Natural killer cell treated with Interleukin-12 subunit alpha and Interleukin-12 subunit beta and Interleukin-15 and Interleukin-18, amount 100 ng/mL, for 72 hours (primary cell): Measurements from ENCODE around the gene PHAF1. TPM values are rescaled to one million over a fixed set of nuclear protein-coding genes. Genes with fewer than 3 reads are reported as not detected.
A peak's percentile ranks its signal among the peaks of the same experiment; 100 is the strongest.

Experiments
- ATAC-seq, 2 donors: fragments of 150-1000 bp; cut with Tn5 transposase in 1 of 2; sonication (Bioruptor Pico), chemical (Tn5 transposase) in 1 of 2; 2 replicates each; pipeline ENCODE4 v1.10.0; 2021
- DNase-seq: peaks from one replicate; pipeline ENCODE4 v3.0.0; 2022; ENCODE audit warnings: low spot score
- H3K27ac Mint-ChIP-seq, 2 donors: 1 replicate in 1 of 2; 2 replicates in 1 of 2; pipeline ENCODE4 v1.8.0; 2022; ENCODE audit warnings: mixed read lengths in 2 of 2, mild to moderate bottlenecking in 1 of 2, moderate library complexity in 1 of 2
- H3K27me3 Mint-ChIP-seq, 2 donors: 1 replicate in 1 of 2; 2 replicates in 1 of 2; pipeline ENCODE4 v1.8.0; 2022; ENCODE audit warnings: mixed read lengths in 2 of 2
- H3K36me3 Mint-ChIP-seq: one replicate; pipeline ENCODE4 v1.8.0; 2022; ENCODE audit warnings: mixed read lengths
- H3K4me1 Mint-ChIP-seq, 2 donors: 1 replicate in 1 of 2; 2 replicates in 1 of 2; pipeline ENCODE4 v1.8.0; 2022; ENCODE audit warnings: low read depth in 2 of 2, mixed read lengths in 2 of 2, mild to moderate bottlenecking in 1 of 2
- H3K4me3 Mint-ChIP-seq: one replicate; pipeline ENCODE4 v1.8.0; 2022; ENCODE audit warnings: mixed read lengths
- H3K9me3 Mint-ChIP-seq: 2 replicates; pipeline ENCODE4 v1.8.0; 2022; ENCODE audit warnings: mixed read lengths
- total RNA-seq, 2 donors: library from RNA; stranded (reverse); gene quantifications; one replicate each; pipeline ENCODE4 v1.2.3, GENCODE V29; 2022

PHAF1 gene
- total RNA-seq, 2 donors from 2014 or later: 14.3 to 26.7 TPM

DNA sequence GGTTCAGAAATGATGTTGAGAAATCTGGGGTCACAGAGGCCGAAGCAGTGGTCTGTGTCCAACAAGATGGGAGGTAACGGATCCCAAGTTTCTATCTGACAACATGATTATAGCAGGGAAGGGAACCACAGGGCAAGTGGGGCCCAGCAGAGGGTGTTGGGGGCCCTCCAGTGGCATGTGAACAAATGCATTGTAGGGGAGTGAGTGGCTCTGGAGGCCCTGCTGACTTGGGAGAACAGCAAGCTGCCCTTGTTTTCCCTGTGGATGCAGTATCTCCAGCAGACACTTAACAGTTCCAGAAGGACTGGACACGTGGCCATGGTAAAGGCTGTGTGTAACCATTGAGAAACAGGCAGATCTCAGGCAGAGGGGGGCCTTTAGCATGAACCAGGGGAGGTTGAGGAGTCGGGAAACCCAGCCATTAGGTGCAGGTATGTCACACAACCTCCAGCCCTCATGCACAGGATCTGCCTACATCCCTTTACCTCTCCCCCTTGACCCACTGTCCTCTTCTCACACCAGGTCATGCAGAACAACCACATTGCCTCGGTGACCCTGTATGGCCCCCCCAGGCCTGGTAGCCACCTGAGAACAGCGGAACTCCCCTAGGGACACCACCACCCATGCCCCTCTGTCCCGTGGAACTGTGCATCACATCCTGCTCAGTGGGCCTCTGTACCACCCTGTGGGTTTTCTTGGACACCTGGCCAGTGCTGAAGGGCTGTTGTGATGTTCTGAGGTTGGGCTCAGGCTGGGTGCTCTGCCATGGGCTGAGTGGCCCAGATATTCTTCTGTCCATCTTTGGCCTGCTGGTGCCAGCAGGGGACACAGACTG, 37.0 kb downstream of the PHAF1 start:
- H3K27me3 Mint-ChIP-seq: peaks cover 0 to 5% of the 10 kb centered on the region in 2 donors
- H3K27ac Mint-ChIP-seq: no peak overlapping the region
- H3K4me1 Mint-ChIP-seq: peaks cover 0 to 2% of the 10 kb centered on the region in 2 donors
- ATAC-seq (no peak), DNase-seq (no peak)
- H3K4me3 Mint-ChIP-seq: no peak overlapping the region
- H3K9me3 Mint-ChIP-seq: no peaks in the 10 kb centered on the region
- peaks cover 12% of the 10 kb centered on the region for H3K36me3 Mint-ChIP-seq

DNA sequence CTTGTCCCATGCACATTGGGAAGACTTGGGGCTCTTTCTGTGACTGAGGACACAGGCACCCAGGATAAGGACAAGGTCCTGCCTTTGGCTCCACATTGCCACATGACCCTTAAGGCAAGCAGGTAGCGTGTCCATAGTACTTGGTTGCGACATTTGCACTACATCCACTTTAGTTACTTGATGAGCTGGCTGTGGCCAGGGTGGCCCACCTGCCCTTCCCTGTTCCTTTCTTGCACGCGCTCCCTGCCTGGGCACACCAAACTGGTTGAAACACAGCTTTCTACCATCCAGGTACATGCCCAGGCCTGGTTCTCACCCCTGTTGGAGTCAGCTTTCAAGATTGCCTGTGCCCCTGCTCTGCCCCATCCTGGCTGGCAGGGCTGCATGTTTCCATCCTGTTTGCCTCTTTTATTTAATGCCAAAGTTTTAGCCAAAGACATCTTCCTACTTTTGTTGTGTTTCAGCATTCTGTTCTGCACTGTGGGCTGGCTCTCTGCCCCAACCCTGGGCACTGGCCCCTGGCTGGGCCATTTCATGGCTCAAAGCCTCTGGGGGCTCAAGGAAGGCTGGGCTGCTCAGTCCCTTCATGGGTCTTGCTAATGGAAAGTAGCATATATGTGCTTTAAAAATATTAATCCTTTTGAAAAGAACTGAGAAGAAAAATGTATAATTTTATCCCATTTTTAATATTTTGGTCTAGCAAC, 37.8 kb downstream of the PHAF1 start:
- no peak overlapping the region for H3K27ac Mint-ChIP-seq
- H3K4me1 Mint-ChIP-seq: peaks cover 0 to 2% of the 10 kb centered on the region in 2 donors
- no peaks in the 10 kb centered on the region for H3K9me3 Mint-ChIP-seq
- H3K27me3 Mint-ChIP-seq: peaks cover under 1 to 5% of the 10 kb centered on the region in 2 donors
- peaks cover 12% of the 10 kb centered on the region for H3K36me3 Mint-ChIP-seq
- ATAC-seq: no peak
- DNase-seq: no peak
- no peak overlapping the region for H3K4me3 Mint-ChIP-seq

DNA sequence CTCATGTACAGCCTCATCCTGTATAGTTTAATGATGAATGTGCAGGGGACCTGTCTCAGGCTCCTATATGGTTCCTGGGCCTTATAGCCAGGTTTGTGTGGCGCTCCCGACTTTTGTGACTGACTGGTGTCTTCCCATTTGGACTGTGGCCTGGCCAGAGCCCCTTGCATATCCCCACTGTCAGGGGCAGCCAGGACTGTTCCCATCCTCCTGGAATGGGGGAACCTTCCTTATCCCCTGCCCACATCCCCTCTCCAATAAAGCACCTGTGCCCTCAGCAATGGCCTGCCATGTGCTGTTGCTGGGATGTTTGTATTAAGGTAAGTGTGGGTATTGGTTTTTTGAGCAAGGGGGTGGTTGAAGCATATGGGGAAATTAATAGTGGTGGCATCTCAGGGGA, 38.5 kb downstream of the PHAF1 start:
- Mint-ChIP-seq H3K36me3 (peaks cover 12% of the 10 kb centered on the region), H3K4me3 (no peak overlapping the region), H3K9me3 (no peaks in the 10 kb centered on the region), H3K27ac (no peak overlapping the region), H3K4me1 (peaks cover 6 to 9% of the 10 kb centered on the region in 2 donors), H3K27me3 (peaks cover 7 to 12% of the 10 kb centered on the region in 2 donors)
- no peak for DNase-seq
- ATAC-seq: no peak

DNA sequence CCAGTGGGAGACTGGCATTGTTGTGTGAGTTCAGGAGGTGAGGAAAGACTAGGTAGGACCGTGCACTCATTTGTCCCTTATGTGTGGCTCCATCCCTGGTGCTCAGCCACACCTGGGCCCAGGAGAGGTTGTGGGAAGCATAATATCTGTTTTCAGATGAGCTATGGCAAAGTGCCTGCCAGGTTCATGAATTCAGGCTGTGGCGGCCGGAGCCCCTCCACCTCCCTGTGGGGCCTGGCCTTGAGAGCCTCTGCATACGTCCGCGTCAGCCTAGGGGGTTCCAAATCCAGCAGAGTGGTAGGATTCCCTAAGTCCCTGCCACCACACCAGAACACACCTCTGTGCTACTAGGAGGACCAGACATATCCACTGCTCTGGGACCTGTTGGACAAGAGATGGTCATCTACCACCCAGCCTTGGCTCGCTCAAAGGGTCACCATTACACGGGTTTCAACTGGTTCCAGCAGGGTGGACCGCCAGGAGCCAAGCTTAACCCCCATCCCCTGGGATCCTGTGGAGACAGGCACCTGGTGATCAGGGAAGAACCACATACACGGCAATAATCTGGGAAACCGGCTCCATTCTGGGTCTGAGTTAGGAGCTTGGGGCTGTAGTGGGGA, 39.0 kb downstream of the PHAF1 start:
- H3K27me3 Mint-ChIP-seq: peaks cover 7 to 12% of the 10 kb centered on the region in 2 donors
- no peak overlapping the region for H3K27ac Mint-ChIP-seq
- ATAC-seq (no peak), DNase-seq (peak; percentile 49)
- no peaks in the 10 kb centered on the region for H3K9me3 Mint-ChIP-seq
- H3K4me3 Mint-ChIP-seq: peak overlapping the region; percentile 22
- peaks cover 8 to 12% of the 10 kb centered on the region in 2 donors for H3K4me1 Mint-ChIP-seq
- H3K36me3 Mint-ChIP-seq: peaks cover 12% of the 10 kb centered on the region

DNA sequence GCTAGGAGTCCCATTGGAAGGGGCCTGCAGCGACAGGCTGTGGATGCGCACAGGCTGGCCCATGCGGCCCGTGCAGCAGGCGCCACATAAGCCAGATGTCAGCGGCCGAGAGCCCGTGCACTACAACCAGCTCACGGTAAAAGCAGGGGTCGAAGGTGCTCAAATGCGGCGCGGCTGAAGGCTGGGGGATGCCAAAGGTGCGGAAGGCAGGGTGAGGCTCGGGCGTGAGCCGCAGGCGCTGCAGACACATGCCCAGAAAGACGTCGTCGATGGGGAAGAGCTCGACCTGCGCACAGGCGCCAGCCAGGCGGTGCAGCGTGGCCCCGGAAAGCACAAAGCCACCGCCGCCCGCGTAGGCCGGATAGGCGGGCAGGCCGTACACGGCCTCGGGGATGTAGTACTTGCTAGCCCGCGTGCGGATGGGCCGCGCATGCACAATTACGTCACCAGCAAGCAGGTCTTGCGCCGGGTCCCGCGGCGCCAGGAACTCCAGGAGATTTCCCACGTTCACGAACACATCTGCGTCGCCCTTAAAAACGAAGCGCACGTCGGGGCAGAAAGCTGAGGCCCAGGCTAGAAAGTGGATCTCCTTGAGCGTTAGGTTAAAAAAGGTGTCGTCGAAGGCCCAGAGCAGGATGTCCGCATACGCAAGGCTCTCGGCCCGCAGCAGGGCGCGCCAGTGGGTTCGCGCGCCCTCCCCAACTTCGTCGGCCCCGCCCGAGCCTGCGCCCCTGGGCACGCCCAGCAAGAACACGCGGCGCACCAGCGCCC, 39.7 kb downstream of the PHAF1 start:
- Mint-ChIP-seq H3K27ac (no peak overlapping the region), H3K27me3 (peaks cover 7 to 12% of the 10 kb centered on the region in 2 donors), H3K4me1 (peaks cover 8 to 13% of the 10 kb centered on the region in 2 donors), H3K36me3 (peaks cover 9% of the 10 kb centered on the region), H3K4me3 (peak overlapping the region; percentile 22), H3K9me3 (no peaks in the 10 kb centered on the region)
- DNase-seq (peak; percentile 51), ATAC-seq (no peak)

DNA sequence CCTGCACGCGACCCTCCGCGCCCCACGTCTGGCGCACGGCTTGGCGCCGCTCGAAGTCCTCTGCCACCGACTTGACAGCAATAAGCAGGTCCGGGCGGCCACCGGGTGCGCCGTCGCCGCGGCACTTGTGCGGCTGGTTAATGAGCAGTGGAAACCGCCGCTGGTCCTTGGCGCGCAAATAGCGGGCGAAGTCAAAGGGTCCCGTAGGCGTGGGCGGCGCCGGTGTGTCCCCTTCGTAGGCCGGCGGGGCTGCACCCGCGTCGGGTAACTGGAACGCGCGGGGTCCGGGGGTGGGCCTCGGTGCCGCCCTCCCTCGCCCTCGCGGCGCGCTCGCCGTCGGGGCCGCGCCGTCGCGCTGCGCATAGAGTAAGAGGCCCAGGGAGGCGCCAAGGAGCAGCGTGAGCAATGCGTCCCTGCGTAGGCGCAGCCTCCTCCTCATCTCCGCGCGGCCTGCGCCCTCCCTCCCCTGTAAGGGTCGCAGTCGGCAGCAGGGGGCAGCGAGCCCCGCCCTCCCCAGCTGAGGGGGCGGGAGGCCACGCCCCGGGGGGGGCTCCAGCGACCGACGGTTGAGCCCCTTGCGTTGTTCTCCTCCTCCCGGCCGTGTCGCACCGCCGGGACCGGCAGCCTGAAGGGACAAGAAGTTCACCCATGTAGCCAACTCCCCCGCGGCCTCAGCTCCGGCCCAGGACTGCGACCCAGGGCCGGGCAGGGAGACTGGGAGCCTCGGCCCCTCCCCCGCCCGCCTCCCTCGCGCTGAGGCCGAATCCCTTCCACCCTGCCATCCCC, 40.5 kb downstream of the PHAF1 start:
- H3K9me3 Mint-ChIP-seq: no peaks in the 10 kb centered on the region
- peaks cover 5% of the 10 kb centered on the region for H3K36me3 Mint-ChIP-seq
- H3K4me3 Mint-ChIP-seq: no peak overlapping the region
- peak; percentile 59 to 61 for ATAC-seq
- no peak for DNase-seq
- peaks cover 8 to 14% of the 10 kb centered on the region in 2 donors for H3K4me1 Mint-ChIP-seq
- no peak overlapping the region for H3K27ac Mint-ChIP-seq
- H3K27me3 Mint-ChIP-seq: peaks cover 7 to 12% of the 10 kb centered on the region in 2 donors

DNA sequence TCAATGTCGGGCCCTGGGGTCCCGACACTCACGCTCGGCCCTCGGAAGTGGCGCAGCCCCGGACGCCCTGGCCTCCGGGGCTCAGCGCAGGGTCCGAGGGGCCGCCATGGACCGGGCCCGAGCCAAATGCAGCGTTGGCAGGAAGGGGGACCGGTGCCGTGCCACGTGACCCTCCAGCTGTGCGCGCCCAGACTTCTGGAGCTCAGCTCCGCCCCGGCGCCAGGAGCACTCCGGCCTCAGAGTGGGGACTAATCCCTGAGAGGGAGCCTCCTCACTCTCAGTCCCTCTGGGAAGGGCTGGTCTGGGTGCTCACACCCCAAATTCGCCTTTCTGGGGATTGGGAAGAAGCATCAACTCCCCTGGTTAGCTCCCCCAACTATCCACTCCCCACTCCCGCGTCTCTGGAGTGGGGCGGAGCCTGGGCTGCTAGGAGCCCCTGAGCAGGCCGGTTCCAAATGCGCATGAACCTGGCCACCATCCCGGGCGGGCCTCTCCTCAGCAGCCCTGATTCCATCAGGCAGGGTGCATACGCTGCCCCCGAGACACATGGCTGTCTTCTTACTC, 41.2 kb downstream of the PHAF1 start, which contains the start of gene B3GNT9:
Gene B3GNT9 (minus strand): TSS at position 166 of the 564 bp plus-strand sequence. CDS start 513 bp downstream, outside the sequence.
- peak within 1 kb of the TSS; percentile 60 for H3K4me3 Mint-ChIP-seq
- DNase-seq (no peak), ATAC-seq (peak; percentile 32 to 62)
- H3K27ac Mint-ChIP-seq: no peak within 1 kb of the TSS
- H3K9me3 Mint-ChIP-seq: no peaks in the 10 kb centered on the region
- H3K4me1 Mint-ChIP-seq: peaks cover 8 to 16% of the 10 kb centered on the region in 2 donors
- H3K27me3 Mint-ChIP-seq: peaks cover 7 to 12% of the 10 kb centered on the region in 2 donors
- H3K36me3 Mint-ChIP-seq: peaks cover 5% of the 10 kb centered on the region

DNA sequence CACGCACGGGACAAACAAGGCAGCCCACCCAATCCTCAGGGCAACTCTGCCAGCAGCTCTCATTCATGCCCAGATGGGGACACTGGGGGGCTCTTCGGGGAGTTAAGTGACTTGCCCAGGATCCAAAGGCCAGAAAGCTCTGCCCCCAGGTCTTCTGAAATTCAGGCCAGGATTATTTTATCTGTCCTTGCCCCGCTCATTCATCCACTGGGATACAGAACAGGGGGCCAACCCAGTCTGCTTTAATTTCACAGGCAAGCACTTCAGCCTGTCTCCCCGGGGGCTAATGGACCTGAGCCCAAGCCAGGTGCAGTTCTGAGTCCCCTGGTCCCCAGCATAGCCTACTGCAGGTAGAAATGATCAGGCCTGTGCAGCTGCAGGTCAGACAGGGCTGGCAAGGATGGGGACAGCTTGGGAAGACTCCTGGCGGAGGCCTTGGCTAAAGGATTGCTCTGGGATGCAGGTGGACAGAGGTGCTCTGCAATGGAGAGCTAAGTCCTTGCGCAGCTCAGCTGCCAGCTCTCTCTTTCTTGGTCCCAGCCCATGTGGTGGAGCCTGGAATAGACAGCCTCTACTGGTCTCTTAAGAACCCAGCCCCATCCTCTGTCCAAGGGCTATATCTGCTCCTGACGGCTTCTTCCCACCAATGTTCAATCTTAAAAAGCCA, 41.8 kb downstream of the PHAF1 start:
- DNase-seq (no peak), ATAC-seq (no peak)
- H3K36me3 Mint-ChIP-seq: peaks cover 5% of the 10 kb centered on the region
- peaks cover 8 to 22% of the 10 kb centered on the region in 2 donors for H3K4me1 Mint-ChIP-seq
- no peaks in the 10 kb centered on the region for H3K9me3 Mint-ChIP-seq
- H3K27ac Mint-ChIP-seq: no peak overlapping the region
- peak overlapping the region; percentile 60 for H3K4me3 Mint-ChIP-seq
- H3K27me3 Mint-ChIP-seq: peaks cover 7 to 12% of the 10 kb centered on the region in 2 donors

DNA sequence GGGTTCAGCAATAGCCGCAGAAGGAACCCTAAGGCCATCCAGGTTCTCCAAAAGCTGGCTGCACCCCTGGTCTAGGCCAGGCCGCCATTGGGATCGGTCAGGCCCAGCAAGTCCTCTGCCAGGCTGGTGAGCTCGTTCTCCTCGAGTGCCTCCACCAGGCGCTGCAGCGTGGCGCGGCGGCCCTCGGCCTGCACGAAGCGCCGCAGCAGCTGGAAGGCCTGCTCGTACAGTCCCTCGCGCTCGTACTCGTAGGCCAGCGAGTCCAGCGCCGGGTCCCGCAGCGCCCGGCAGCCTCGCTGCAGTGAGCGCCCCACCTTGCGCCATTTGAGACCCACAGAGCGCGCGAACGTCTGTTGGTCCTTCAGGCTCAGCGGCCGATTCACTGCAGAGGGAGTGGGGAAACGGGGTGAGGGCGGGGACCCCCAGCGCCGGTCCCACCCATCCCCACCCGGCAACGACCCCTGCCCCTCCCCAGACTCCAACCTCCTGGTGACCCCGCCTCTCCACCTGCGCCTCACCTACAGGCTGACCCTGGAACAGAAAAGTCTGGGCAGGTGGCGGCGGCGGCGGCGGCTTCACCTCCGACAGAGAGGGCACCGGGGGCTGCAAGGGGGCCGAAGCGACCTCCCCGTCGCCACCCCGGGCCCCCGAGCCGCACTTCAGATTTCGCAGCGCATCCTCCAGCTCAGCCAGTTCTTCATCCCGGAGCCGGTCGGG, 45.0 kb downstream of the PHAF1 start:
- Mint-ChIP-seq H3K27me3 (peaks cover 7 to 12% of the 10 kb centered on the region in 2 donors), H3K36me3 (no peaks in the 10 kb centered on the region), H3K4me3 (peak overlapping the region; percentile 44), H3K4me1 (peaks cover 29 to 42% of the 10 kb centered on the region in 2 donors), H3K9me3 (no peaks in the 10 kb centered on the region), H3K27ac (no peak overlapping the region)
- ATAC-seq (no peak), DNase-seq (no peak)

DNA sequence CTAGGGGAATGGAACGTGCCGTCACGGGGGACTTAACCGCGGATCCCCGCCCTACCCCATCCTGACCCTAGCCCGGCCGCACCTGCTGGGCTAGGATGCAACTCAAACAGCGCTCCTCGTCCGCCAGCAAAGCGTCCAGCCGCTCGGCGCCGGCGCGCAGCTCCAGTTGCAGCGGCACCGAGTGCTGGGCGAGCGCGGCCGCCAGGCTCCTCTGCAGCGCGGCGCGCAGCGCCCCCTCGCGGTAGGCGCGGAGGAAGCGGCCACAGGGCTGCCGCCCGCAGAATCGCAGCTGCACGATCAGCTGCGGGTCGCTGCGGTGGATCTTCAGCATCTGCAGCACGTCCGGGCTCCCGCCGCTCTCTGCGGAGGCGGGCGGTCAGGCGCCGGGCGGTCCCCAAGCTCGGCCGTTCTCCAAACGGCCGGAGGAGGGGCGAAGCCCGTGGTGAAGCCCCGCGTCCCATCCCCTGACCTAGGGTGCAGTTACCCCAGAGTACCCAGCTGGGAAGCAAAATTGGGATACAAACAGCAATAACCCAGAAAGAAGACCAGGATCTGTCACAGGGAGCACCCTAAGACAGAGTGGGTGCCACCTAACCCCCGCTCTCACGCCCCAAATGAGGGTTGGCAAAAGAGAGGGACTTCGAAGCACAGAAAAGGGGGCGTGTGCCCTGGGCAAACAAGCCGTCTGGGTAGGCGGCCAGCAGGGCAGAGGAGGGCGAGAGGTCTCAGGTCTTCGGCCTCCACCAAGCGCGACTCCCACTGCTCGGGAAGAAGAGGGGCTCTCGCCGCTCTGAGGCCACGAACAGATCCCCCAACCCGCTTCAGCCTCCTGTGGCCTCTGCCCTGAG, 45.8 kb downstream of the PHAF1 start:
- Mint-ChIP-seq H3K36me3 (no peaks in the 10 kb centered on the region), H3K4me3 (peak overlapping the region; percentile 44), H3K4me1 (peaks cover 29 to 42% of the 10 kb centered on the region in 2 donors), H3K9me3 (no peaks in the 10 kb centered on the region), H3K27me3 (peaks cover 7 to 12% of the 10 kb centered on the region in 2 donors), H3K27ac (no peak overlapping the region)
- ATAC-seq (peak; percentile 60 to 64), DNase-seq (peak; percentile 78)
